SK-N-MC (cell line): ENCODE results near the gene SLF2.

Source experiments
- DNase-seq: peaks from one replicate; pipeline ENCODE4 v3.0.0-alpha.2; 2011; ENCODE audit warnings: low read depth, low spot score
- H3K27ac ChIP-seq: fragments of 200-600 bp; sonication (generic); 2 replicates; pipeline ENCODE4 v1.5.1; 2016; ENCODE audit warnings: mixed run types
- H3K36me3 ChIP-seq: fragments of 200-600 bp; sonication (generic); 2 replicates; pipeline ENCODE4 v1.6.1; 2017; ENCODE audit warnings: antibody characterized with exemption, low read length, mixed read lengths; ENCODE audit not compliant: insufficient read depth
- H3K4me3 ChIP-seq: fragments of 200-600 bp; sonication (generic); 2 replicates; pipeline ENCODE4 v1.5.1; 2016
- H3K9ac ChIP-seq: fragments of 200-600 bp; sonication (generic); 2 replicates; pipeline ENCODE4 v1.8.0; 2017; ENCODE audit warnings: mixed run types, mixed read lengths; ENCODE audit not compliant: insufficient read length
- H3K9me3 ChIP-seq: fragments of 200-600 bp; sonication (generic); 2 replicates; pipeline ENCODE4 v1.6.1; 2017; ENCODE audit warnings: low read depth, mild to moderate bottlenecking, antibody characterized with exemption, low read length, moderate library complexity, mixed read lengths
- EZH2 ChIP-seq: fragments of 200-600 bp; sonication (generic); IDR thresholded peaks from one replicate; pipeline ENCODE4 v1.6.1; 2017; ENCODE audit warnings: antibody characterized with exemption
- FOXP2 ChIP-seq: optimal IDR thresholded peaks from 2 replicates; pipeline ENCODE3; 2011; ENCODE audit warnings: mild to moderate bottlenecking, moderate library complexity; ENCODE audit not compliant: insufficient read depth; ENCODE audit errors: extremely low read length, control extremely low read depth
- POLR2AphosphoS5 ChIP-seq: IDR thresholded peaks from 2 replicates; pipeline ENCODE4 v1.6.1; 2012; ENCODE audit warnings: mild to moderate bottlenecking, low read depth, low read length, borderline replicate concordance

SLF2 gene

DNA sequence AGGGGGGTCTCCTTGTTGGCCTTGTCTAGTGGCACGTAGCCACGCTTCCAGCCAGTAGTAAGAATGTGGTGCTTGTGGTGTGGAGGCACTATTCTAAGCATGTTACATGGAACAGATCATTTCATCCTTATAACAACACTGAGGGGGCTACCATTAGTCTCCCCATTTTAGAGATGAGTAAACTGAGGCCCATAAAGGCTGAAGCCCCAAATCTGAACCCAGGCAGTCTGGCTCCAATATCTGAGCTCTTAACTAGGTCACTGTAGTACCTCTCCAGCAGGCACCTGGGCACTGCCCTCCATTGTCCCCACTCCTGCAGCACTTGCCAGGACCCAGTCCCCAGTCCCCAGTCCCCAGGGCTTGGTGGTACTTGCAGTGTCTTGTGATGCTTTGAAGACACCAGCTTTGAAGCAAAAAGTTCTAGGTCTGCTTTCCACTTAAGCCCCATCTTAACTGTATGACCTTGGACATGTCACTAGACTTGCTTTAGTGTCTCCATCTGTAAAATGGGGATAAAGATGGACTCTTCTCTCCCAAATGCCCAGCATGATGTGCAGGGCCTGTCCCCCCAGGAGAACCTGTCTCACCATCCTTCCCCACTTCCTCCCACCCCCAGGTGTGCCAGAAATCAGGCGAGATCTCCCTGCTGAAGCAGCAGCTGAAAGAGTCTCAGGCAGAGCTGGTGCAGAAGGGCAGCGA, 93.3 kb downstream of the SLF2 start:
- H3K27ac ChIP-seq = no peak overlapping the region
- peaks cover 6% of the 10 kb centered on the region; the same call in 1 of the 2 replicates for H3K36me3 ChIP-seq
- no peak for TF ChIP-seq FOXP2
- no peak for TF ChIP-seq EZH2
- no peak for TF ChIP-seq POLR2AphosphoS5
- H3K9me3 ChIP-seq = no peaks in the 10 kb centered on the region
- no peak for DNase-seq
- no peak overlapping the region for H3K9ac ChIP-seq
- H3K4me3 ChIP-seq = no peak overlapping the region

DNA sequence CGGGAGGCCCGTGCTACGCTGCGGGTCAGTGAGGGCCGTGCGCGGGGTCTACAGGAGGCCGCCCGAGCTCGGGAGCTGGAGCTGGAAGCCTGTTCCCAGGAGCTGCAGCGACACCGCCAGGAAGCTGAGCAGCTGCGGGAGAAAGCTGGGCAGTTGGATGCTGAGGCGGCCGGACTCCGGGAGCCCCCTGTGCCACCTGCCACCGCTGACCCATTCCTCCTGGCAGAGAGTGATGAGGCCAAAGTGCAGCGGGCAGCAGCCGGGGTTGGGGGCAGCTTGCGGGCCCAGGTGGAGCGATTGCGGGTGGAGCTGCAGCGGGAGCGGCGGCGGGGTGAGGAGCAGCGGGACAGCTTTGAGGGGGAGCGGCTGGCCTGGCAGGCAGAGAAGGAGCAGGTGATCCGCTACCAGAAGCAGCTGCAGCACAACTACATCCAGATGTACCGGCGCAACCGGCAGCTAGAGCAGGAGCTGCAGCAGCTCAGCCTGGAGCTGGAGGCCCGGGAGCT, 93.9 kb downstream of the SLF2 start:
- no peak for DNase-seq
- Histone ChIP-seq H3K36me3 (peaks cover 6% of the 10 kb centered on the region; the same call in 1 of the 2 replicates), H3K27ac (no peak overlapping the region), H3K9me3 (no peaks in the 10 kb centered on the region), H3K9ac (no peak overlapping the region), H3K4me3 (no peak overlapping the region)
- TF ChIP-seq POLR2AphosphoS5 (no peak), FOXP2 (no peak), EZH2 (no peak)

DNA sequence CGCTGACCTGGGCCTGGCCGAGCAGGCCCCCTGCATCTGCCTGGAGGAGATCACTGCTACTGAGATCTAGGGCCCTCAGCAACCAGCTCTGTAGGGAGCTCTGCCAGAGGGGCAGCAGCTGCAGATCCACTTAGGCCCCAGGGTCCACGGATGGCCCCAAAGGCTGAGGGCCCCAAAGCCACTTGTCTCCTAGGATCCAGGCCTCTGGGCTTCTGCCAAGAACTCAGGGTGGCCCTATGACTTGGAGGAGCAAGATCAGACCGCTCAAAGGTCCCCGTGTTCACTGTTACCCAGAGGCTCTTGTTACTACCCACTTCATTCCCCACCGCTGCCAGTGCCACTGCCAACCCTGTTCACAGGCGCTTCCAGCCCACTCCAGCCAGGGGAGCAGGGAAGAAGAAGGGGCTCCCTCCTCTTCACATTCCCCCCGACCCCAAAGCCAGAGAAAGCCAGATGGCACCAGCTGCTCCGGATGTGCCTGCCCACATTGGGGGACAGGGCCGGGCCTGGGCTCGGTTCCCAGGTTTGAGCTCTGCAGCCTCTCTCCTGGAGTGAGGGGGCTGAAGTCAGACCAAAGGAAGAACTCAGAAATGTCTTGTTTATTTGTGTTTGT, 94.4 kb downstream of the SLF2 start:
- Histone ChIP-seq H3K9me3 (no peaks in the 10 kb centered on the region), H3K4me3 (no peak overlapping the region), H3K27ac (no peak overlapping the region), H3K36me3 (peaks cover 6% of the 10 kb centered on the region; the same call in 1 of the 2 replicates), H3K9ac (no peak overlapping the region)
- no peak for DNase-seq
- TF ChIP-seq FOXP2 = no peak
- TF ChIP-seq EZH2 = no peak
- no peak for TF ChIP-seq POLR2AphosphoS5

DNA sequence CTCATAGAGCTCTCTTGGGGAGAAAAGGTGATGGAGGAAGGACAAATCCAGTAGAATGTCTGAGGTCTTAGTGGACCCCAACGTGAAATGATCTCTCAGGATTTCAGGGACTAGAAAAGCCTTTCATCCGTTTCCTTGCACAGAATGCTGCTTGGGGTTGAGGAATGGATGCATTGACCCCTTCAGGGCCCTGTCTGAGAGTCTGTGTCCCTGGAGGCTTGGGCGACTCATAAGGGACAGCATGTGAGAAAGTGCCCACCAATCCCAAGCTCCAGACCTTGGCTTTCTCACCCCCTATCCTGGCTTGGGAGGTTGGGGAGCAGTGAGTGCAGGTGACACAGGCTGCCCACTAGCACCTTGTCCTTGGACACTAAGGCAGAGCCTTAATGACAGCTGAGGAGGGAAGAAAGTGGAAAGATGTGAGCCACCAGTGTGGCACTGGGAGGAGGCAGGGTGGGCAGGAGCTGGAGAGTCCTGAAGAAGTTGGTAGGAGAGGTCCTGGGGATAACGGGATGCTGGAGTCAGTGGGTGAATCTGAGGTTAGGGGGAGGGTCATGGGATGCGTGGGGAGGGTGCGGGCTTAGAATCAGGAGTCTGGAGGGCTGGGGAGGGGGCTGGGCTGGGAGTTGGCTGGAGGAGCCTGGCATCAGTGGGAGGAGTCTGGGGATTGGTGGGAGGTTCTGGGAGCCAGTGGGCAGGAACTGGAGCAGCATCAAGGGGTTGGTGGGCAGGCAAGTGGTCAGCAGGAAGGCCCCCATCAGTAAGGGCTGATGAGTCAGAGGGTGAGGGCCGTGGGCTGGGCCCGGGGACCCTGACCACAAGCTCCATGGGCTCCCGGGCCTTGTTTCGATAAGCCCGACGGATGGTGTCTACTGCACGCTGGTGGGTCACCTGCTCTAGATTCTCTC, 95.4 kb downstream of the SLF2 start:
- no peak overlapping the region for H3K4me3 ChIP-seq
- no peak for DNase-seq
- H3K36me3 ChIP-seq = peaks cover 5% of the 10 kb centered on the region; the same call in 1 of the 2 replicates
- no peak overlapping the region for H3K27ac ChIP-seq
- TF ChIP-seq FOXP2 (no peak), EZH2 (no peak), POLR2AphosphoS5 (peak; percentile 53; the same call in 1 of the 2 replicates)
- H3K9me3 ChIP-seq = no peaks in the 10 kb centered on the region
- H3K9ac ChIP-seq = no peak overlapping the region

DNA sequence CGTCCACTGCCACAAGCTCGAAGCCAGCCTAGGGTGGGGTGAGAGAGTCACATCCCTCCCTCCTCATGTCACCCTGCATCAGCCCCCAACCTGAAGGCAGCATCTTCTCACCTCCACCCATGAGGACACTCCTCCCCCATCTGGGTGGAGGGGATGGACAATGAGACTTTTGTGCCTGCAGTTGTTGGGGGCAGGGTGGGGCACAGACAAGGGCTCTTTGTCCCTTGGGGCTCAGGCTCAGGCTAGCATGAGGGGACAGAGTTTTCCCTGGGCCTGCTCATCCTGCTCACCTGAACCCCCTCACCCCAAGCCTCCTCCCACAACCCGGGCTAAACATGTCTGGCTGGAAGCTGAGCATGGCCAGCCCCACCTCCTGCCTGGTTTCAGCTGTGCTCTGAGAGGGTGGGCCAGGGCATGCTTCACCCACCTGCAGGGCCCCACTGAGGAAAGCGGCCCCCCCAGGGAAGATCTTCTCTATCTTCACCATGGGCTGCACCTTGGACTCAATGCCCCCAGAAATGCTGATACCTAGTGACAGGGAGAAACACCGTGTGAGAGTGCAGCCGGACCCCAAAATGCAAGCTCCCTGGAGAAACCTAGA, 96.2 kb downstream of the SLF2 start:
- H3K27ac ChIP-seq = no peak overlapping the region

DNA sequence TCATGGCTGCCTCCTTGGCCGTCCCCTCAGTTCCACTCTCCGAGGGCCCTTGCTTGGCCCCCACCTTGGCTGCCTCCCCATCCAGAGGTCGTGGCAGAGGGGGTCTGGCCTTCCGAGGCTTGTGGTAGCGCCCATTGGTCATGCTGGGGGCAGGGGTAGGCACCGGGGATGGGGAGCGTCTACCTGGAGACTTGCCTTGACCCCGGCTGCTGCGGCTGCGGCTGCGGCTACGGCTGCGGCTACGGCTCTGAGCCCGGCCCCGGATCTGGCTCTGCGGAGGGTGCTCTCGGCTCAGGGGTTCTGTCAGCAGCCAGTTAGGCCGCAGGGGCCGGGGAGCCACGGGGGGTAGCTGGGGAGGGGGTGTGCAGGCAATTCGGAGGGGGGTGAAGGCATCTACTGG, 97.6 kb downstream of the SLF2 start:
- DNase-seq = no peak
- H3K9ac ChIP-seq = no peak overlapping the region
- TF ChIP-seq FOXP2 (no peak), POLR2AphosphoS5 (no peak), EZH2 (no peak)
- no peaks in the 10 kb centered on the region; the same call in 1 of the 2 replicates for H3K36me3 ChIP-seq
- no peak overlapping the region for H3K4me3 ChIP-seq
- H3K27ac ChIP-seq = no peak overlapping the region
- H3K9me3 ChIP-seq = no peaks in the 10 kb centered on the region

More for the DNA sequence above, 96.2 kb downstream of the SLF2 start:
- no peak for TF ChIP-seq POLR2AphosphoS5
- TF ChIP-seq FOXP2 = no peak
- no peak for TF ChIP-seq EZH2
- Histone ChIP-seq H3K9me3 (no peaks in the 10 kb centered on the region), H3K36me3 (no peaks in the 10 kb centered on the region; the same call in 1 of the 2 replicates), H3K4me3 (no peak overlapping the region), H3K9ac (no peak overlapping the region)
- no peak for DNase-seq

DNA sequence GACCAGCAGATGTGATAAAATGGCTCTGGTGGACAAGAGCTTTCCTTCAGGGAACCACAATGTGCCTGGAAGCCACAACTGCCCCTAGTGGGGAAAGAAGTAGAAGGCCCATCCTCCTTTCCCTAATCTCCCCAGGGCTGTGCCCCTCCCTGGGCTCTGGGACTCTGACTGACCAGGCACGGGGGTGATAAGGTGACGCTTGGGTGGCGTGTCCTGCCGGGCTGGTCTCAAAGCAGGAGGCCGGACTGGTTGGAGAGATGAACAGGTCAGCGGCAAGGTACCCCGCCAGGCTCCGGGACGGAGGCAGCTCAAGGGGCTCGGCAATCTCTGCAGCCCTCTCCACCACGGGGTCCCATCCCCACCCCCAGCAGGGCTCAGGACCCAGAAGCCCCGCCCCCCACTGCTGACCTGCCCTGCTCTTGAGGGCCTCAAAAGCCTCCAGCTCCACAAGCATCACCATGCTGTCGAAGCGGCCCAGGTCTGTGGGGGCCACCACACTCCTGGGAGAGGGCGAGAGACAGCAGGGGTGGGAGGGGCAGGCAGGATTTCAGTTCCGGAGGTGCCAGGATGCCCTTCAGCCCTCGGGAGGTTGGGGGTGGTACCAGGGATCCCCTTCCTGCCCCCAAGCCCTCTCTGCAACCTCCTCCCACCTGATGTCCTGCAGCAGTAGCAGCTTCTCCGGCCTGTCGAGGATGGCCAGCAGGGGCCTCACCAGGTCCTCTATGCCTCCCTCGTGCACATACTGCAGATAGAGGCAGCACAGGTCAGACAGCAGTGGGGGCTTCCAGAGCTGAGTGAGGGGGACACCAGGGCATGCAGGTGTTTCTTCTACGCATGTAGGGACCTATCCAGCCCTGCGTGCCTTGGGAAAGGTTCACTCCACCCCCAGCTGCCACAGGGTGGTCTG, 99.0 kb downstream of the SLF2 start:
- no peak overlapping the region for H3K9ac ChIP-seq
- DNase-seq = no peak
- no peak overlapping the region for H3K4me3 ChIP-seq
- no peaks in the 10 kb centered on the region for H3K9me3 ChIP-seq
- TF ChIP-seq POLR2AphosphoS5 (no peak), FOXP2 (no peak), EZH2 (no peak)
- no peak overlapping the region for H3K27ac ChIP-seq
- no peaks in the 10 kb centered on the region for H3K36me3 ChIP-seq
